Liver (tissue), 2 donors: Measurements from ENCODE around the gene TNNI3K.

ENCODE experiments used
- EGR1 ChIP-seq, 2 donors: IDR thresholded peaks; 2 replicates each; pipeline ENCODE4 v1.6.1; 2016 to 2018; ENCODE audit warnings: antibody characterized with exemption in 2 of 2, low read depth in 2 of 2
- TF ChIP-seq, protein P1 (sequence below): IDR thresholded peaks from 2 replicates; pipeline ENCODE4 v1.6.1; 2016; ENCODE audit warnings: antibody characterized with exemption, mild to moderate bottlenecking
- donor health status: healthy.

DNA sequence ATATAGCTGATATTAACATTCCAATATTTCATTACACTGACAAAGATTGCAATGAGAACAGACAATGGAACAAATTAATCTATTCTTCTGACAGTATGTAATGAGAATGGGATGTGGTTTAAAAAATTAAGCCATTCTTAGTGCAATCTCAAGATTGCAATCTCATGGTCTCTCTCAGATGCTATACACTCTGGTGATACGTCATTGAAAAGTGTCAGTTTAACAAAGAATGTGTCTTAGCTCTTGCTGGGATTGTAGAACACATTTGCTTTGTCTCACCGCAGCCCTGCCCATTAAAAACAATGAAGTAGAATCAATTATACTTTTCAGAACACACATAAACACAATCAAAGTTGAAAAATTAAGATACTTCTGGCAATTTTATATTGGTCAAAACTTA lies 222.1 kb downstream of the TNNI3K start:
- TF ChIP-seq, protein P1, sequence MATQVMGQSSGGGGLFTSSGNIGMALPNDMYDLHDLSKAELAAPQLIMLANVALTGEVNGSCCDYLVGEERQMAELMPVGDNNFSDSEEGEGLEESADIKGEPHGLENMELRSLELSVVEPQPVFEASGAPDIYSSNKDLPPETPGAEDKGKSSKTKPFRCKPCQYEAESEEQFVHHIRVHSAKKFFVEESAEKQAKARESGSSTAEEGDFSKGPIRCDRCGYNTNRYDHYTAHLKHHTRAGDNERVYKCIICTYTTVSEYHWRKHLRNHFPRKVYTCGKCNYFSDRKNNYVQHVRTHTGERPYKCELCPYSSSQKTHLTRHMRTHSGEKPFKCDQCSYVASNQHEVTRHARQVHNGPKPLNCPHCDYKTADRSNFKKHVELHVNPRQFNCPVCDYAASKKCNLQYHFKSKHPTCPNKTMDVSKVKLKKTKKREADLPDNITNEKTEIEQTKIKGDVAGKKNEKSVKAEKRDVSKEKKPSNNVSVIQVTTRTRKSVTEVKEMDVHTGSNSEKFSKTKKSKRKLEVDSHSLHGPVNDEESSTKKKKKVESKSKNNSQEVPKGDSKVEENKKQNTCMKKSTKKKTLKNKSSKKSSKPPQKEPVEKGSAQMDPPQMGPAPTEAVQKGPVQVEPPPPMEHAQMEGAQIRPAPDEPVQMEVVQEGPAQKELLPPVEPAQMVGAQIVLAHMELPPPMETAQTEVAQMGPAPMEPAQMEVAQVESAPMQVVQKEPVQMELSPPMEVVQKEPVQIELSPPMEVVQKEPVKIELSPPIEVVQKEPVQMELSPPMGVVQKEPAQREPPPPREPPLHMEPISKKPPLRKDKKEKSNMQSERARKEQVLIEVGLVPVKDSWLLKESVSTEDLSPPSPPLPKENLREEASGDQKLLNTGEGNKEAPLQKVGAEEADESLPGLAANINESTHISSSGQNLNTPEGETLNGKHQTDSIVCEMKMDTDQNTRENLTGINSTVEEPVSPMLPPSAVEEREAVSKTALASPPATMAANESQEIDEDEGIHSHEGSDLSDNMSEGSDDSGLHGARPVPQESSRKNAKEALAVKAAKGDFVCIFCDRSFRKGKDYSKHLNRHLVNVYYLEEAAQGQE, result no peak
- no peak for TF ChIP-seq EGR1 (IDR thresholded peaks at IDR 0.05; ENCODE audit: low read depth in 2 of 2)
